HG03103 (cell line): Measurements from ENCODE around the gene SRSF12.

Experiments used
- ATAC-seq: cut with Tn5 transposase; IDR thresholded peaks from one replicate; pipeline ENCODE4 v1.9.1; 2021; ENCODE audit warnings: low read depth; ENCODE audit not compliant: unreplicated experiment

SRSF12 gene

GRCh38 chr6:89117211-89118108, at the start of gene SRSF12:
Gene SRSF12, minus strand, starts transcription at chr6:89118071. Its CDS starts 184 bp downstream, at chr6:89117887.
- ATAC-seq: peak; percentile 77

- ATAC-seq: no peak
Measured at GRCh38 chr6:89162047-89162371, 44.1 kb upstream of the SRSF12 start.

- ATAC-seq: no peak
Measured at GRCh38 chr6:89161326-89162046, 43.6 kb upstream of the SRSF12 start.

GRCh38 chr6:89160331-89161092, 42.6 kb upstream of the SRSF12 start:
- ATAC-seq: no peak

GRCh38 chr6:89154131-89154530, 36.3 kb upstream of the SRSF12 start:
- no peak for ATAC-seq

- ATAC-seq: no peak
Measured at GRCh38 chr6:89148016-89148750, 30.3 kb upstream of the SRSF12 start.

GRCh38 chr6:89146718-89147700, 29.1 kb upstream of the SRSF12 start:
- peak; percentile 9 for ATAC-seq

GRCh38 chr6:89145956-89146717, 28.3 kb upstream of the SRSF12 start, which contains the start of gene PM20D2:
Gene PM20D2, plus strand, starts transcription at chr6:89146055. Its CDS starts 90 bp downstream, at chr6:89146145.
- peak; percentile 67 for ATAC-seq

GRCh38 chr6:89145091-89145955, 27.5 kb upstream of the SRSF12 start:
- ATAC-seq: peak; percentile 43

GRCh38 chr6:89144354-89144906, 26.6 kb upstream of the SRSF12 start:
- peak; percentile 42 for ATAC-seq

GRCh38 chr6:89140347-89141156, 22.7 kb upstream of the SRSF12 start:
- ATAC-seq: no peak

GRCh38 chr6:89139509-89140346, 21.9 kb upstream of the SRSF12 start:
- ATAC-seq: no peak

- ATAC-seq: no peak
Measured at GRCh38 chr6:89138173-89138572, 20.3 kb upstream of the SRSF12 start.

- ATAC-seq: no peak
Measured at GRCh38 chr6:89134723-89135122, 16.9 kb upstream of the SRSF12 start.

GRCh38 chr6:89133981-89134380, 16.1 kb upstream of the SRSF12 start:
- ATAC-seq: no peak
